NCI-H2227 treated with DMSO at 0.1 percent for 48 hours (cell line): ENCODE results near the gene SLC9A8.

Experiments used
- DNase-seq: peaks from one replicate; lab custom pipeline; 2025; lab: John Stamatoyannopoulos, UW

Gene SLC9A8

GRCh38 chr20:49813305-49813974, 812 bp downstream of the SLC9A8 start:
- no peak for DNase-seq

DNA sequence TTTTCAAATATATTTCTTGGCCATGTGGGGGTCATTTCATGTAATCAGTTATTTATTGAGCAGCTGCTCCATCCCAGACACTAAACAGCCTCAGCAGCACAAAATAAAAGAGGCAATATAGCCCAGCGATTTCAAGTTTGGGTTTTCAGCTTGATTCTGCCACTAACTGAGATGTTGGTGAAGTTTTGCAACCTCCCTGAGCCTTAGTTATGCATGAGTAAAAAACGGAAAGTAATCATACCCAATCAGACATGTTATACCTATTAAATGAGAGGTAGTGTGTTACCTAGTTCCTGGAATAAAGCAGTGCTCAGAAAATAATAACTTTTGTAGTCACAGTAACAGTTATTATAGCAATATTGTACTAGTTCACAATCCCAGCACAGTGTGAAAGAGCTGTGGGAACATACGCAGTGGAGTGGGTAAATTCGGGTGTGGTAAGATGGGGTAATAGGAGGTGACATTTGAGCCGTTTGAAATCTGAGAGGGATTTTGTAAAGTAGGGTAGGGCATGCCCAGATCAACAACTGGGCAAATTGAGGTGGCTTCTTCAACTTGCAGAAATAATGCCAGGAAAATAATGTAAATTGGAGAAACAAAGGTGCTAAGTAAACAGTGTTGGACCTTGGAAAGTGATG, 1.5 kb downstream of the SLC9A8 start:
- no peak for DNase-seq

DNA sequence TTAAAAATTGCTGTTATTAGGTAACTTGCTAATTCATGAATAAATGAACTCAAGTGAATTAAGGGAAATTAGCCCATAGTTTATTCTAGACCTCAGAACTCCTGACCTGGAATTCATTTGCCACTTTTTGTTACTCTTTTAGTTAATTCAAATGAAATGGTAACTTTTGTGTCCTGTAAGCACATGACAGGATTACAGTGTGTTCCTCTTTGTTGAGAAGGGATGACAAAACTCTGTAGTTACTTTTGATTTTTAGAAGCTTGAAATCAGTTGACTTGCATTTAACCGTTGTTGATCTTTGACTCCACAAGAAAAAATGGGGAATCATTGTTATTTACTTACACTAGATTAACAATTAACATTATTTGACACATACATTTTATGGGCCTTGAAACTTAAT, 6.2 kb downstream of the SLC9A8 start:
- no peak for DNase-seq

DNA sequence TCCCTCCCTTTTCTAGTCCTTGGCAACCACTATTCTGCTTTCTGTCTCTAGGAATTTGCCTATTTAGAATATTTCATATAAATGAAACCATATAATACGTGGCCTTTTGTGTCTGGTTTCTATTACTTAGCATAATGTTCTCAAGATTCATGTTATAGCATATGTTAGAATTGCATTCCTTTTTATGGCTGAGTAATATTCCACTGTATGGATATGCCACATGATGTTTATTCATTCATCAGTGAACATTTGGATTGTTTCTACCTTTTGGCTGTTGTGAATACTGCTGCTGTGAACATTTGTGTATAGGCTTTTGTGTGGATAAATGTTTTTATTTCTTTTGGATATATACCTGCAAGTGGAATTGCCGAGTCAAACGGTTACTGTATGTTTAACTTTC, 7.1 kb downstream of the SLC9A8 start:
- no peak for DNase-seq

DNA sequence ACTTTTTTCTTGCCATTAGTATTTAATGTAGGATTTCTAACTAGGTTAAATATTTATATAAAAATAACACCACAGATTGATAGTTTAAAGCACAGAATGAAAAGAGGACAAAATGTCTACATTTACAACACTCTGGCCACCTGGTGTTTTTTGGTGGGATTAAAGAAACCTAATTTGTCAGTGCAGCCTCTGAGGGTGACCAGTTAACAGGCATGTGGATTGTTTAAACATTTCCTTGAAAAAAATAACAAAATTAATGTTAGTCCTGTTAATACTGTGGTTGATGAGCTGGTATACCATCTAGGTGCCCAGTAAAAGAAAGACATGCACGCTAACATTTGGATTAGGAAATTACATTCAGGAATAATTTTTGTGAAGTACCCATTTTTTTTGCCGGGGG, 8.8 kb downstream of the SLC9A8 start:
- DNase-seq = no peak

DNA sequence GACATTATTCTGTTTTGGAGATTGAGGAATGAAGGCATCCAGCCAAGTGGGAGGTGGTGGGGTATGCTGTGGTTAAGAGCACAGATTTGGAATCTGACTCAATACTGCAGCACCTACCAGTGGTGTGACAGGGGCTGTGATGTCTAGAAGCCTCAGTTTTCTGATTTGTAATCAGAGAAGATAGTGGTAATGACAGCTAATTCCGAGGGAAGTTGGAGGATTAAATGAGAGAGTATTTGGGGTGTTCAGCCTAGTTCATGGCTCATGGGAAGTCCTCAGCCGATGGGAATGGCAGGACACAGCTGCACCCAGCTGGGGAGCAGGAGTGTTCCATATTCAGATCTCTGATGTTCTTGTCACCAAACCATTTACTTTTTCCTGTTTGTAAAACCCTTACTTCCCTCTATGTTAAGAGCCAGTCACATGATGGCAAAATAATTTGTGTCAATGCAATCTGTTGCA, 9.3 kb downstream of the SLC9A8 start:
- no peak for DNase-seq

DNA sequence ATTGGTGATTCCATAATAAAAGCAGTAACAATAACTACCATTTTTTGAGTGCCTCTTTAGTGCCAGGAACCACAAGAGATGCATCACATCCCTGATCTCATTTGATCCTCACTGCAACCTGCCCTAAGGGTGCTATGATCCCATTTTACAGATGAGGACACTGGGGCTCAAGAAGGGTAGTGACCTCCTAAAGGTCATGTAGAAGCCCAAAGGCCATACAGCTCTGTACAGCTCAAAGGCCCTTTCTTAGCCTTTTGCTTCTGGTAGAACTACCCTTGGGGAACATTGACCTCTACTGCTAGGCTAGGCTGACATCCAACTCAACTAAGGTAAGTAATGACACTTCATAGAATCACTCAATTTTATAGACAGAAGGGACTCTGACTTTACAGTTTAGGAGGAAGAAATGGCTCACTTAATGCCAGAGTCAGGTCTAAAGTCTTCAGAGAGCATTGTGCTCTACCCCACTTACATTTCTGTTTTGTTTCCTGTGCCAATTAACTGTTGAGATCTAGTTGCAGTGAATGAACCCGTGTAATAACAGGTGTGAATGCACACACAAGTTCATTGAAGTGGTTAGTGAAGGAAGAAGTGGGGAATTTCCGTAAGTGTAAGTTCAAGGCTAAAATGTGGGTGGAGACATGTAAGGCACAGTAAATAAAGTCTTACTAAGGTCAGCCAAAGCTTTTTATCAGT, 10.7 kb downstream of the SLC9A8 start:
- no peak for DNase-seq

- no peak for DNase-seq
These were observed 11.6 kb downstream of the SLC9A8 start for GRCh38 chr20:49824206-49824605.

DNA sequence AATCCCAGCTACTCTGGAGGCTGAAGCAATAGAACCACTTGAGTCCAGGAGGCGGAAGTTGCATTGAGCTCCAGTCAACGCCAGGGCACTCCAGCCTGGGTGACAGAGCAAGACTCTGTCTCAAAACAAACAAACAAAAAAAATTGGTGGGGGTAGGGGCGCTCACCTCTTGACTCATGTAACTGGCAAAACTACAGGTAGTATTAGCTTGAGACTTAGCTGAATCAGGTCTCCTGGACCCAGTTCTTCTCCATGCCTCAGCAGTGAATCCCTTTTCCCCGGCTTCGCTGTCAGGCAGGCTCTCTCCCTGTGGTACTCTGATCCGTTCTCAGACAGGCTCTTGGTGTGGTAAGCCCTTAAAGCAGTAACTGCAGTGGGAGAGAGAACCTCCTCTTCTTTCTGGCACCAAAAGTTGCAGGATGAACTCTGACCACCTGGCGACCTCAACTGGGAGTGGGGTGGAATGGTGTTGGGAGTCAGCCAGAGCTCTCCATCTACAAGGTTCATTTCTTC, 12.9 kb downstream of the SLC9A8 start:
- no peak for DNase-seq

- DNase-seq = no peak
These were observed 18.6 kb downstream of the SLC9A8 start for GRCh38 chr20:49831022-49831769.

- no peak for DNase-seq
These were observed 19.4 kb downstream of the SLC9A8 start for GRCh38 chr20:49831770-49832631.

DNA sequence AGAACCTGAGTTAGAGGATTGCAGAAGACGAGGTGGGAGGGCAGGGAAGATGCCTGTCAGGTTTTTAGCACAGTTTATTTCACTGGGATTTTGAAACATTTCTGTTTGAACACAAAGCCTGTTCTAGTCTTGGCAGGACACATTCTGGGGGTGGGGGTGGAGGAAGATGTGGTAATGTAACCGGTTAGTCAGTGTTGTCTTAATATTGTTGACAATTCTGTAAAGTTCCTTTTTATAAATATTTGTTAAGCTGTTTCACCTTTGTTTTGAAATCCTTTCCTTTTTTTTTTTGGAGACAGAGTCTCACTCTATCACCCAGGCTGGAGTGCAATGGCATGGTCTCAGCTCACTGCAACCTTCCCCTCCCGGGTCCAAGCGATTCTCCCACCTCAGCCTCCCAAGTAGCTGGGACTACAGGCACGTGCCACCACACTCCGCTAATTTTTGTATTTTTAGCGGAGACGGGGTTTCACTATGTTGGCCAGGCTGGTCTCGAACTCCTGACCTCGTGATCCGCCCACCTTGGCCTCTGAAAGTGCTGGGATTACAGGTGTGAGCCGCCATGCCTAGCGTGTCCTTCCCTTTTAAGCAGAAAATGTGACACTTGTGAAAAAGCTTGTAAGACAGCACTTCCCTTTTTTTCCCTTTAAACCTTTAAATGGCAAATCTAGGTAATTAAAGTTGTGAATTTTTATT, 20.2 kb downstream of the SLC9A8 start:
- DNase-seq = no peak

GRCh38 chr20:49833483-49833882, 20.9 kb downstream of the SLC9A8 start:
- no peak for DNase-seq

GRCh38 chr20:49835031-49835430, 22.4 kb downstream of the SLC9A8 start:
- DNase-seq = no peak

DNA sequence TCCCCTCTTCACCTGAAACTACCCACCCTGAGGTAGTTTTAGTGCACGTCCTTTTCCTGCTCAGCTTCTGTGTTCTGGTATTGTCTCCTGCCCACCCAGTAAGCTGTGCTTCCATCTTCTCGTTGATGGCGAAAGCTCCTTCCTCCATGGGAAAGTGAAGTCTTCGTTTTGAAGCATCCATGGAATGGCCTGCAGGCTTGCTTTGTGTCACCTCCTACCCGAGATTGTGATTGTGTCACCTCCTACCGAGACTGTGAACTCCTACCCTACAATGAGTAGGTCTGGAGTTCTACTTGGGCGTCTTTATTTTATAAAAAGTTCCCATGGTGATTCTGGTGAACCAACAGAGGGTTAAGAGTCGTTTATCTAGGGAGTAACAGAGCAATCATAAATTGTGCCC, 25.9 kb downstream of the SLC9A8 start:
- DNase-seq = no peak

DNA sequence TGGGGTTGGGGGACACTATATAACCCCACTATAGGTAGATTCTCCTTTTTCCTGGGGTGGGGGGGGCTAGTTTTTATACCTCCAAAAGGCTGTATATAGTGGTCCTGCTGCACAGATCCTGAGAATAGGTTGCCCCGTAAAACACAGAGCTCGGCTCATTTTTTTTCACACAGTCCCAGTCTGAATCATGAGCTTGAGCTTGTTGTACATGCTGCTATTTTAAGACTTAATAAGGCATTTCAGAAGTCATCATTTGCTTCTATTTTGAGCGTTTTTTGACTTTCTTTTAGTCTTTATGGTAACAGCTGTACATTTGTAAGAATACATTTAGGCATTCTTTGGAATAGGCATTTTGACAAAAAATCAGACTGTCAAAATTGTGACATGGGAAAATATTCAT, 30.5 kb downstream of the SLC9A8 start:
- no peak for DNase-seq

DNA sequence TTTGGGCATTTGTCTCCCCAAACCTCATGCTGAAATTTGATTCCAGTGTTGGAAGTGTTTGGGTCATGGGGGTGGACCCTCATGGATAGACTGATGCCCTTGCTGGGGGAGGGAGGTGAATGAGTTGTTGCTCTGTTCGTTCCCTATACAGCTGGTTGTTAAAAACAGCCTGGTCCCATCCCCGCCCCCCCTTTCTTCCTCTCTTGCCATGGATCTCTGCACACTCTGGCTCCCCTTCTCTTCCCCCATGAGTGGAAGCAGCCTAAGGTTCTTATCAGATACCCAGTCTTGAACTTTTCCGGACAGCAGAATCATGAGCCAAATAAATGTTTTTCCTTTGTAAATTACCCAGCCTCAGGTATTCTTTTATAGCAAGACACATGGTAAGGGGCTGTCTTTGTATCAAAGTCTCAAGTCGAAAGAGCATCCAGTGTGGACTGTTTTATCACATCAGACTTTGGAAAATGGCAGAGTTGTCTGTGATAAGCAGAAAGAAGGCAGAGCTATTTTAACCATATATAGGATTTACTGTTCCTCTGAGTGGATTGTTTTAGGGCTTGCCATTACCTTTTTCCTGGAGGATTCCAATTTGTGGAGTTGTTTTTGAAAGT, 31.2 kb downstream of the SLC9A8 start:
- no peak for DNase-seq

GRCh38 chr20:49845060-49845459, 32.4 kb downstream of the SLC9A8 start:
- no peak for DNase-seq

DNA sequence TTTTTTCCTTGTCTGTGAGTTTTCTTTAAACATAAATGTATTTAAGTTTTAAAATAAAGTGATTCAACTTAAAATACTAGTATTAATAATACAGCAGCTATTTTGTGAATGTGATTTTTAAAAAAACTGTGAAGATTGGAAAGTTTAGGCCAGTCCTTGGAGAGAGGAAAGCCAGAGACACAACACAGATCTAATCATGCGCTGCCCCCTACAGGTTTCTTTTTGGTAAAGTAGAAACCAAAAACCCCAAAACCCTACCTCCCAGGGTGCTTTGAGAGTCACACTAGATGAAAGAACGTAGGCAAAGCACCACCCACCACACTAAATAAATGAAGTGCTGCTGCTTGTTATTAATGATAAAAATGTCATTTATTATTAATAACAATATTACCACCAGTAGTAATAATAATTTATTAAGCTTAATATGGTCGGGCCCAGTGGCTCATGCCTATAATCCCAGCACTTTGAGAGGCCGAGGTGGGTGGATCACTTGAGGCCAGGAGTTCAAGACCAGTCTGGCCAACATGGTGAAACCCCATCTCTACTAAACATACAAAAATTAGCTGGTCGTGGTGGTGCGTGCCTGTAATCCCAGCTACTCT, 33.7 kb downstream of the SLC9A8 start:
- peak; percentile 29 for DNase-seq
